ENCODE measurements around the gene ACSL6.

GRCh38 chr5:132024789-132025402 lies 13.4 kb upstream of the ACSL6 start:
- no peak for TF ChIP-seq JUNB (IDR thresholded peaks at IDR 0.05)
- TF ChIP-seq POLR2AphosphoS2 (conservative IDR thresholded peaks at IDR 0.05; ENCODE audit: low read length), result no peak
- TF ChIP-seq POLR2A (IDR thresholded peaks at IDR 0.05; ENCODE audit: low read length), result no peak
- TF ChIP-seq PBX3 (IDR thresholded peaks at IDR 0.05), result no peak
- TF ChIP-seq RCOR1 (IDR thresholded peaks at IDR 0.05; ENCODE audit: low read depth, low read length), result no peak
- no peak for TF ChIP-seq CTCF (IDR thresholded peaks at IDR 0.05)
- no peak for TF ChIP-seq EP300 (IDR thresholded peaks at IDR 0.05)
- TF ChIP-seq RFX5 (IDR thresholded peaks at IDR 0.05), result no peak
- no peak for TF ChIP-seq ZC3H11A (IDR thresholded peaks at IDR 0.05)
- TF ChIP-seq RNF2 (IDR thresholded peaks at IDR 0.05; ENCODE audit: borderline replicate concordance, low read depth), result no peak
- no peak for TF ChIP-seq SMC3 (IDR thresholded peaks at IDR 0.05)
